ENCODE data around the gene DZANK1.
"Not testable (repeated sequence)": the region's sequence is repeated elsewhere in the genome, so short reads cannot be mapped to it uniquely, and the experiment has no call there.

DZANK1 gene

GRCh38 chr20:18431206-18431605, 35.6 kb downstream of the DZANK1 start:
- DNase-seq: no peak

GRCh38 chr20:18430172-18430826, 36.5 kb downstream of the DZANK1 start:
- DNase-seq: no peak

- DNase-seq: no peak
Observed at GRCh38 chr20:18428490-18429173, 38.2 kb downstream of the DZANK1 start.

DNA sequence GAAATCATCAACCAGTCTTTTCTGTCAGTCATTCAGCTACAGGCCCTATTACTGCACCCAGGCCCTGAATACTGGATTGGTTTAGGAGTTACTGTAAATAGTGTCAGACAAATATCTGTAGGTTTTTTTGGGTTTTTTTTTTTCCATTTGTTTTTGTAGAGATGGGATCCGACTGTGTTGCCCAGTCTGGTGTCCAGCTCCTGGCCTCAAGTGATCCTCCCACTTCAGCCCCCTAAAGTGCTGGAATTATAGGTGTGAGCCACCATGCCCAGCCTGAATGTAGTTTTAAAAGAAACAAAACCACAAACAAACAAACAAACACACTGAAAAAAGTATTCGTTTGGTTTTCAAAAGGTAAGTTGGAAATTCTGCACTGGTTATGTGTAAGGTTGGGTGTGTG, 39.6 kb downstream of the DZANK1 start:
- no peak for DNase-seq

- DNase-seq: no peak
Observed at GRCh38 chr20:18421608-18422007, 45.2 kb downstream of the DZANK1 start.

GRCh38 chr20:18416486-18416885, 50.3 kb downstream of the DZANK1 start:
- DNase-seq: no peak

DNA sequence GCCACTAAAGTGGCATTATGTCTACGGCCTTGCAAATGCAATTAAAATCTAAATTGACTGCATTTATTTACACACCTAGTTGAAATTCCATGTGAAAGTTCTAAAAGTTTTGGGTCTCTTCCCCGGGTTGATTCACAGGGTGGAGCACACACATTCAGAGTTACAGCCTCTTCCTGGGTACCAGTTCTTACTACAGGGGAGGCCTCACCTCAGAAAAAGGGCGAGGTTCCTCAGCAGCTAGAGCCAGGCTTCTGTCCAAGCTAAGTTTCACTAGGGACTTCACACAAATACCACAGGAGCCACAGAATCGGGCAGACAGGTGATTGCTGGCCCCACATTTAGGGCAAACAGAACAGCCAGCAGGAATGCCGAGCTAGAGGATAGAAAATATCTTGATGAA, 52.7 kb downstream of the DZANK1 start:
- no peak for DNase-seq

- no peak for DNase-seq
Observed at GRCh38 chr20:18412221-18412901, 54.5 kb downstream of the DZANK1 start.

DNA sequence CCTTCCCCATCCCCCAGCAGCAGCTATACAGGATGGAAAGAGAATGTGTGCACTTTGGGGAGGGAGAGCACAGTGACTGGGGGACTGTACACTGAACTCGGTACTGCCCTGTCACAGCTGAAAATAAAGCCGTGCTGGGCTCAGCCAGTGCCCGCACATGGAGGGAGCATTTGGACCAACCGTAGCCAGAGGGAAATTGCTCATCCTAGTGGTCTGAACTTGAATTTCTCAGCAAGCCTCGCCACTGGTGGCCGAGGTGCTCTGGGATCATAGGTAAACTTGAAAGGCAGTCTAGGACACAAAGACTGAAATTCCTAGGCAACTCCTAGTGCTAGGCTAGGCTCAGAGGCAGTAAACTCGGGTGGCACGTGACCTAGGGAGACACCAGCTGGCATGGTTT, 61.0 kb downstream of the DZANK1 start:
- no peak for DNase-seq

- DNase-seq: no peak
Observed at GRCh38 chr20:18404172-18404571, 62.7 kb downstream of the DZANK1 start.

GRCh38 chr20:18403269-18403668, 63.6 kb downstream of the DZANK1 start:
- DNase-seq: no peak

DNA sequence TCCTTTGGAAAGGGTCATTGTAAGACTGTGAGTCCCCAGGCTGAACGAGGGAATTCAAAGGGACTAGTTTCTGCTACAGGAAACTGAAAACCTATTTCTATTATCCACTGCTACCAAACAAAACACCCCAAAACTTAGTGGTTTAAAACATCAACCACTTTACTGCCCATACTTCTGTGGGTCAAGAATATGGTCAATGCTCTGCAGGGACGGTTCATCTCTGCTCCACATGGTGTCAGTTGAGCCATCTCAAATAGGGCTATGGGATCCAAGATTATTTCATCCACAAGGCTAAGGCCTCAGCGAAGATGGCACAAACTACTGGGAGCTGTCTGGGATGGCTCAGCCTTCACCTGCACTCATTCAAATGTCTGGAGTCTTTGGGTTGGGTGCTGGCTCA, 65.5 kb downstream of the DZANK1 start:
- no peak for DNase-seq

DNA sequence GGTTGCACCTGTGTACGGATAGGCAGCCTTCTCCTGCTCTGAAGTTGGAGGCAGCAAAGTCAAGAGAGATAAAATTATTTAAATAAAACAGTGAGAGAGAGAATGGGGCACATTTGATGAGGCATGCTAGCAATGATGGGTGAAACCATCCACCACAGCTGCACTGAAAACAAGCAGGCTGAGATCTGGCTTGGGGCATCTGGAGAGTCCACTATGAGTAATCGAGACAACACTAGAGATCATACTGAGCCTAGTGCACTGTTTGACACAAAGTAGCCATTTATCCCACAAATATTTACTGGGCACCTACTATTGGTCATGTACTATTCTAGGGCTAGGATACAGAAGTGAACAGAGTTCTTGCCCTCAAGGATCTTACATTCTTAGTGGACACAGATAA, 66.4 kb downstream of the DZANK1 start:
- no peak for DNase-seq

DNA sequence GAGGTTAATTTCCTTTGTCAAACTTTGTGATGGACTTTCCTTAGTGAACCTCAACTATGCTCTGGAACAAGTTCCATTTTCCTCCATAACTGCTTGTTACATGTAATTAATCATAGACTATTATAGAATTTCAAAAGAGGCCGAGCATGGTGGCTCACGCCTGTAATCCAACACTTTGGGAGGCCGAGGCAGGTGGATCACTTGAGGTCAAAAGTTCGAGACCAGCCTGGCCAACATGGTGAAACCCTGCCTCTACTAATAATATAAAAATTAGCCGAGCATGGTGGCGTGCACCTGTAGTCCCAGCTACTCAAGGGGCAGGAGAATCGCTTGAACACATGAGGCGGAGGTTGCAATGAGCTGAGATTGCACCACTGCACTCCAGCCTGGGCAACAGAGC, 68.1 kb downstream of the DZANK1 start:
- DNase-seq: not testable (repeated sequence)

GRCh38 chr20:18397030-18397429, 69.8 kb downstream of the DZANK1 start:
- DNase-seq: no peak

DNA sequence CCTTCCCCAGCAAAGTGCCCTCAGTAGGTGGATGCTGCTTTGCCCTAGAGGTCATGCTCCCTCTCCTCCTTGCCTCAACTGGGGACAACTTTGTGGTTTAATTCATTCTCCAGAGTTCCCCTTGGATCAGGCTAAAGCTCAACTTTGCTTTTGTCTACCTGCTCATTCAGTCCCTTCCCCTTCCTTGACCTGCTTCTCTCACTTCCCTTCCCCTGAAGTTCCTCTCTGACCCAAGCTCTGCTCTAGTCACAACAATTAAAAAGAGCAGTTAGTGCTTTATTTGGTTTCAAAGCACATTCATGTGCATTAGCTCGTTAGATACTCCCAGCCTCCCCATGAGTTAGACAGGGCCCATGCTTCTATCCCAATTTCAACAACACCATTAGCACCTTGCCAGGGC, 71.3 kb downstream of the DZANK1 start:
- DNase-seq: no peak

DNA sequence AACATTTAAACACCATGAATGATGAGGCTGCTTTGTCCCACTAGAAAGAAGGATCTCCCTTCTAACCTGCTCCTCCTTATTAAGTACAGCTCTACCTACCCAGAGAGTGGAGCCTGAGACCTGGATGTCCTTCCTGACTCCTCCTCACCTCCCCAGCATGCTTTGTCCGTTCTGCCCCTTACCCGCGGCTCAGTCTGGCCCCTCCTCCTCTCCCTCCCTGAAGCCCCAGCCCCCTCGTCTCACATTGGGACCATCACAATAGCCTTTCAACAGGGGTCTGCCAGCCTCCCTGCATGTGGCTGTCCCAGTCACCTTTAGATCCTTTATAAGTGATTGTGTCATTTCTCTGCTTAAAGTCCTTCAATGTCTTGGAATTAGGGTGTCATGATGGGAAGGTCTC, 72.5 kb downstream of the DZANK1 start:
- DNase-seq: no peak

- DNase-seq: no peak
Observed at GRCh38 chr20:18391686-18392085, 75.1 kb downstream of the DZANK1 start.

DNA sequence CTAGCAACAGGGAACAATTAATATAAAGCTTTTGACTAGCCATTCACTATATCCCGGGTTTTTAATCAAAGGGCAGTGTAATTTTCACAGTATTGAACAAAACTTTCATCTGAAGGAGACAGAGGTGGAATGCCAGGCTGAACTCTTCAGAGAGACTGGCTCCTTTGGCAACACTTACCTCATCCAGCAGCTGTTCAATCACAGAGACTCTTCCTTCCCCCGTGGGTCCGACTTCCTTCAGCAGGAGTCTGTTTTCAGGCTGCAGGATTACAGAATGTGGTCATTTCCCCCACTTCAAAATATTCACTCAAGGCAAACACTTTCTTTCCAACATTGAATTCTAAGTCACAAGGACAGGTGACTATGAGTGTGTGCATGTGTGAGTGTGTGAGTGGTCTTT, 76.6 kb downstream of the DZANK1 start:
- no peak for DNase-seq

DNA sequence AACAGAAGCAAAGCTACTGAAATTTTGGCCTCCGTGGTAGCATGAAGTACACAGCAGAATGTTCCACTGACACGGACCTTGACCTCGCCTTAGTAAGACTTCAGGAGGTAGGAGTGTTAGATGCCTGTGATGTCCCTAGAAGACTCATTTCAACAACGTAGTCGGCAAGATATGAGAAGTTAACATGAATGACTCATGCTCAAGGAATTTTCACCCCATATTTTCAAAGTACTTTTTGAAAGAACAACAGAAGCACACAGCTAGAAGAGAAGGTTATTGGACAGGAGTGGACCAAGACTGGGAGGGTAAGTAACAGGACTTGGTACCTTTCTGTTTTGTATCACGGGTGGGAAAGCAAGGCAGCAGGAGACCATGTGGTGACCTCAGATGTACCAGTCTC, 78.0 kb downstream of the DZANK1 start:
- no peak for DNase-seq

DNA sequence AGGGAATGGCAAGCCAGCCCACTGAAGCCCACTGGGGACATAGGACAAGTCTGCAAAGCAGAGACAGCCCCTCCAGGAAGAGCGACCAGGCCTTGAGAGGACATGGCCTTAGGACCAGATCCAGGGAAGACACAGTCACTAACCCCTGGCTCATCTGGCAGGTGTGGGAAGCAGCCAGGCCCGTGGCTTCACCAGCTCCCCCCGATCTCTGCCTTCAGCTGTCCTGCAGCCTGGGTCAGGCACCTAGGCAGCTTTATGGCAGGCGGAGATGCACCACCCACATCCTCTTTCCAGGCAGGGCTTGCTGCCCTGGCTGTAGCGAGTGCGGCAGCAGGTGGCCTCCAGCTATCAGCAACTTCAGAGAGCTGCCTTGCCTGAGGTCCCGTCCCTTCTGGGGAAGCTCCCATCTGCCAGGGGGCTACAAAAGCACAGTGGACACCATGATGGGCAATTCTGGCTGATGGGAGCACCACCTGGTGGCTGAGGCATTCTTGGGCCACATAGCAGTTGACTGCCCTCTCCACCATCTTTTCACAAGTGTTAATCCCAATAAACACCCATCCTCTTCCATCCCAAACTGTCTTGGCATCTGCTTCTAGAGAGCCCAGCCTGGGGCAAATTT, 85.8 kb downstream of the DZANK1 start:
- DNase-seq: no peak

GRCh38 chr20:18377896-18378481, 88.8 kb downstream of the DZANK1 start:
- DNase-seq: no peak

GRCh38 chr20:18375551-18375950, 91.3 kb downstream of the DZANK1 start:
- DNase-seq: not testable (repeated sequence)

All from CD4-positive, alpha-beta T cell treated with Interleukin-17A for 4 hours (primary cell).